Measurements from ENCODE around the gene CLEC20A. TPM values are rescaled to one million over a fixed set of nuclear protein-coding genes. Genes with fewer than 3 reads are reported as not detected.

Gene CLEC20A
- total and polyA plus RNA-seq, 4 experiments from 2014 or later = not detected

DNA sequence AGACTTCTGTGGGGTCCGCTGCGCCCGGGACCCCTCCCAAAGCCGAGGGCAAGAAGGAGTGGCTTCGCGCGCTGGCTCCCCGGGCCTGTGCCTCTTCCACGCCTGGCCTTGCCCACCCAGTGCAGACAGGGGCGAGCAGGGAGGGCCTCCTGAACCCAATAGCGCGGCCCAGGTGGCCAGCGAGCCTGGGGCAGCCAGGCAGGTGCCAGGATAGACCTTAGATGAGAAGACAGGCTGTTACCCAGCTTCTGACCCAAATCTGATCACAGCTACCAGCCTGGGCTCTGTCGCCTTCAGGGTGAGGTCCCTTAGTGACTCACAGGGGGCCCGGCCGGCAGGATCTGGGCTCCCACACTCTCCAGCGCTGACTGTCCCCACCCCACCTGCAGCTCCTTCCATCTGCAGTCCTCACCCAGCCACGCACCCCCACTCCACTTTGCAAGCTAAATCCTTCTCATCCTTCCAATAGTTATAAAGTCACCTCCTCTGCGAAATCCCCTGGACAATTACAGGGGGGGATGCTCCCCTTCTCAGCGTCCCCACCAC is 9.6 kb downstream of the CLEC20A start:
- Mint-ChIP-seq H3K36me3 (no peaks in the 10 kb centered on the region), H3K4me1 (no peaks in the 10 kb centered on the region), H3K9me3 (no peaks in the 10 kb centered on the region), H3K27me3 (peaks cover 7 to 12% of the 10 kb centered on the region in 2 donors), H3K4me3 (no peak overlapping the region), H3K27ac (no peak overlapping the region)
- Histone ChIP-seq H3K4me1 (ENCODE audit: insufficient read depth, low read length) (no peaks in the 10 kb centered on the region), H3K36me3 (ENCODE audit: insufficient read depth, low read length) (no peaks in the 10 kb centered on the region), H3K9me3 (ENCODE audit: control insufficient read depth in 1 of 2, low read length in 2 of 2) (no peaks in the 10 kb centered on the region), H3K27me3 (ENCODE audit: insufficient read depth, low read length) (peaks cover 5% of the 10 kb centered on the region), H3K4me3 (ENCODE audit: low read length in 2 of 2) (no peak overlapping the region), H3K27ac (ENCODE audit: low read depth, low read length) (no peak overlapping the region)
- CTCF ChIA-PET (ENCODE audit: partially characterized antibody) = no interaction called here
- POLR2A ChIA-PET (ENCODE audit: partially characterized antibody) = no interaction called here
- DNase-seq = no peak
- intact Hi-C loops (cut with micrococcal nuclease) = no loop called here

DNA sequence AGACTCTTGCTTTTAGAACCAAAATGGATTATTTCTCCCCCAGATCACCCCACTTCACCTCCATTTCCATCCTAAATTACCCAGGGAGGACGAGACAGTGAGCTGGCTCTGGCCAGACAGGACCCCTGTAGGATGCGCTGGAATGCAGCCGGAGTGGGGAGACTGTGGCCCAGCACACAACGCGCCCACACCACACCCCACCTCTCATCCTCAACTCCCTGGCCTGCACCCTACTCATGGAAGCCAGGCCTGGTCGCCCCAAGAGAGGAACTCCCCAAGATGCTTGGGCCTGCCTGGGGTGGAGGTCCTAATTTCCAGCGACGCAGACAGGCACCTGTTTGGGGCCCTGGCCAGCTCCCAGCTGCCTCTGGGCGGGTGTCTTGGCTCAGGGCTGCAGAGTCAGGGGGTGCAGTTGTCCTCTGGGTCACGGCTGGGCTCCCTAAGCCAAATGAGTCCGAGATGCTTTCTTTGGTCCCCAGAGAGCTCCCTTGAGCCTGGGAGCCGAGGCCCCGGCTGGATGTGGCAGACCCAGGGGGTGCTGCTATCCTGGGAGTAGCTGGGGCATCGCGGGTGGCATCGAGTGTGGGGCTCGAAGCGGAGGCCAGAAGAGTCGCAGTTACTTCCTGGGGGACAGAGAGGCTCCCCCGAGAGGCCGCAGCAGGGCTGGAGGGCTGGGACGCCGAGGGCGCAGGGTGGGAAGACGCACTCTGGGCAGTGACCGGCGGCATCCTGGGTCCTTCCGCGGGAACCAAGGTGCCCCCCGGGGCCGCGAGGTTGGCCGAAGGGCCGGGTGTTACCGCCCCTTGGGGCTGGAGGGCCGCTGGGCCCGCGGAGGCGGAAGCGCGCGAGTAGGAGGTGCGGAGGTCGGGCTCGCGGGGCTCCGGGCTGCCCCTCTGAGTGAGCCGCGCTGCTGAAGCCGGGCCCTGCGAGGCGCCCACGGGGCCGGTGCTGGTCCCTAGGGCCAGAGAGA is 10.4 kb downstream of the CLEC20A start:
- no peak overlapping the region for H3K4me3 Mint-ChIP-seq
- Histone ChIP-seq H3K9me3 (ENCODE audit: control insufficient read depth in 1 of 2, low read length in 2 of 2) (no peaks in the 10 kb centered on the region), H3K36me3 (ENCODE audit: insufficient read depth, low read length) (no peaks in the 10 kb centered on the region), H3K4me3 (ENCODE audit: low read length in 2 of 2) (no peak overlapping the region), H3K27me3 (ENCODE audit: insufficient read depth, low read length) (peaks cover 5% of the 10 kb centered on the region), H3K4me1 (ENCODE audit: insufficient read depth, low read length) (no peaks in the 10 kb centered on the region), H3K27ac (ENCODE audit: low read depth, low read length) (no peak overlapping the region)
- no peaks in the 10 kb centered on the region for H3K4me1 Mint-ChIP-seq
- DNase-seq = no peak
- ChIA-PET CTCF (ENCODE audit: partially characterized antibody) (no interaction called here), POLR2A (ENCODE audit: partially characterized antibody) (no interaction called here)
- no peaks in the 10 kb centered on the region for H3K36me3 Mint-ChIP-seq
- H3K9me3 Mint-ChIP-seq = no peaks in the 10 kb centered on the region
- no peak overlapping the region for H3K27ac Mint-ChIP-seq
- intact Hi-C loops (cut with micrococcal nuclease) = no loop called here
- H3K27me3 Mint-ChIP-seq = peaks cover 7 to 12% of the 10 kb centered on the region in 2 donors

DNA sequence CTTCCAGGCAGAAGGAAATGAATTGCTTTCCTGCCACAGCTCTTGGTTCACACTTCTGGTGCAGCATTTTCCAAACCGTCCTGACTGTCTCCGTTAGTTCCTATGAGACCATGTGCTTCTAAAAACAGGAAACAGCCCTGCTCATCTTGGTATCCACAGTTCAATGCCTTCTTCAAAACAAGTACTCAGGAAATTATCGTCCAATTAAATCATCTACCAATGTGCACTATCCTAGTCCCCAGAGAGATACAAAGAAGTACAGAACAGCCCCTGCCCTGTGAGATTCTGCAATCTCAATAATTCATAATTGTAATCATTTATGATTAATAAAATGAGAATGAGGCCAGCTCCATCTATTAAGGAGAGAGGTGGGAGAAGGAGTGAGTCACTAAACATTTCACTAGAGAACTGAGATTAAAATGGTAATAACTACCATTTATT is 11.2 kb downstream of the CLEC20A start:
- Mint-ChIP-seq H3K36me3 (no peaks in the 10 kb centered on the region), H3K4me3 (no peak overlapping the region), H3K27ac (no peak overlapping the region), H3K27me3 (peaks cover 7 to 12% of the 10 kb centered on the region in 2 donors), H3K4me1 (no peaks in the 10 kb centered on the region), H3K9me3 (no peaks in the 10 kb centered on the region)
- H3K27me3 ChIP-seq (ENCODE audit: insufficient read depth, low read length) = peaks cover 5% of the 10 kb centered on the region
- no peaks in the 10 kb centered on the region for H3K9me3 ChIP-seq (ENCODE audit: control insufficient read depth in 1 of 2, low read length in 2 of 2)
- no peak overlapping the region for H3K4me3 ChIP-seq (ENCODE audit: low read length in 2 of 2)
- no peak for DNase-seq
- no peaks in the 10 kb centered on the region for H3K4me1 ChIP-seq (ENCODE audit: insufficient read depth, low read length)
- POLR2A ChIA-PET (ENCODE audit: partially characterized antibody) = no interaction called here
- no peaks in the 10 kb centered on the region for H3K36me3 ChIP-seq (ENCODE audit: insufficient read depth, low read length)
- CTCF ChIA-PET (ENCODE audit: partially characterized antibody) = no interaction called here
- H3K27ac ChIP-seq (ENCODE audit: low read depth, low read length) = no peak overlapping the region
- intact Hi-C loops (cut with micrococcal nuclease) = no loop called here

DNA sequence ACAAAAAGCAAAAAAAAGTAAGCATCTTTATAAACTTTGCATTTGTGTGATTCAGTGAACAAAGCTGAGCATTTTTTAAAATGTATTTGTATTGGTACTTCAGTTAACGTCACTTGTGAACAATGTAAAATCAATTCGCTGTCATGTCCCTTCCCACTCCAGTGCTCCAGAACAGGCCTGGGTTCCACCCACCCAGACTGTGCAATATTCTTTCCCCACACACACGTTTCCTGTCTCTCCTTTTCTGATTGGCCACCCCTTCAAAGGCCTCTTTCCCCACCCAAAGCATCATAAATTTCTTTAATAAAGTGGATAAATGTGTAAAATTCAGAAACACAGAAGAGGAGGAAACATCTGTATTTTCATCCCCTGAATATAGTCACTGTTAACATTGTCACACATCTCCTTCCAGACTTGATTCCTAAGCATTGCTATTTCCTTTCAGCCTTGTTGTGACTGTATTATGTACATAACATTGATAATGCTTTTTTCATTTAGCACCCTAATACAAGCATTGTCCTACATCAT is 12.0 kb downstream of the CLEC20A start:
- H3K27ac Mint-ChIP-seq = no peak overlapping the region
- no peaks in the 10 kb centered on the region for H3K4me1 ChIP-seq (ENCODE audit: insufficient read depth, low read length)
- intact Hi-C loops (cut with micrococcal nuclease) = no loop called here
- H3K27me3 Mint-ChIP-seq = peaks cover 7 to 12% of the 10 kb centered on the region in 2 donors
- peaks cover 5% of the 10 kb centered on the region for H3K27me3 ChIP-seq (ENCODE audit: insufficient read depth, low read length)
- H3K4me1 Mint-ChIP-seq = no peaks in the 10 kb centered on the region
- no peak for DNase-seq
- no peak overlapping the region for H3K4me3 ChIP-seq (ENCODE audit: low read length in 2 of 2)
- POLR2A ChIA-PET (ENCODE audit: partially characterized antibody) = no interaction called here
- CTCF ChIA-PET (ENCODE audit: partially characterized antibody) = no interaction called here
- H3K36me3 Mint-ChIP-seq = no peaks in the 10 kb centered on the region
- no peaks in the 10 kb centered on the region for H3K9me3 Mint-ChIP-seq
- H3K9me3 ChIP-seq (ENCODE audit: control insufficient read depth in 1 of 2, low read length in 2 of 2) = no peaks in the 10 kb centered on the region
- H3K4me3 Mint-ChIP-seq = no peak overlapping the region
- H3K27ac ChIP-seq (ENCODE audit: low read depth, low read length) = no peak overlapping the region
- H3K36me3 ChIP-seq (ENCODE audit: insufficient read depth, low read length) = no peaks in the 10 kb centered on the region

DNA sequence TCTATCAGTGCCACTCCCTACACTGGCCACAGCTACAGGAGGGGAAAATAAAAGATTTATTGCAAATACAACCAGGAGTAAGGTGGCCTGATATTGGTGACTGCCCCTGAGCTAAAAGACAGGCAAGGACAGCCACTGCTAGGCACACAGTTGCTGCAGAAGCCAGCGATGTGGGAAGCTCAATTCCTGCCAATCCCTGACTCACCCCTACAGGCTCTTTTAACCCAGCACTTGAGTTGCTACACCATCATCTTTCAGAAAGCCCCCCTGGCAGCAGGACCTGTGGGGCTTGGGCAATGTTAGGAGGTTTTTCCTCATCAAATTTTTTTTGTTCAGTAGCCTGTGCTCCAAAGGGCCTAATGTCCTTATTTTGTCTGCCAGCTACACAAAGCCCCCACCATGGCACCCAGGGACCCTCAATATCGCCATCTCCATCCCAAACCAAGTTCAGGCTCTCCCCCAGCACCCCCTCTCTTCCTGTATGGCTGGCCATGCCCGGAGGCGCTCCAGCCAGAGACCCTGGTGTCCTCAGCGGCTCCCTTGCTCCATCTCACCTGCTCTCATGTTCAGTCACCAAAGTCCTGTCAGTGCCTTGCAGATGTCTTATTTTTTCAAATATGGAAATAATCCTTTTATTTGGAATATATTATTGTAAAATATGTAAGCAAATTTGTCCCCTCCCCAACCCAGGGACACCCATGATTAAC is 13.4 kb downstream of the CLEC20A start:
- Mint-ChIP-seq H3K4me1 (no peaks in the 10 kb centered on the region), H3K27ac (no peak overlapping the region), H3K27me3 (peaks cover 7 to 10% of the 10 kb centered on the region in 2 donors), H3K9me3 (no peaks in the 10 kb centered on the region), H3K4me3 (no peak overlapping the region), H3K36me3 (no peaks in the 10 kb centered on the region)
- ChIA-PET POLR2A (ENCODE audit: partially characterized antibody) (no interaction called here), CTCF (ENCODE audit: partially characterized antibody) (no interaction called here)
- H3K4me3 ChIP-seq (ENCODE audit: low read length in 2 of 2) = no peak overlapping the region
- no peaks in the 10 kb centered on the region for H3K9me3 ChIP-seq (ENCODE audit: control insufficient read depth in 1 of 2, low read length in 2 of 2)
- intact Hi-C loops (cut with micrococcal nuclease) = no loop called here
- H3K27ac ChIP-seq (ENCODE audit: low read depth, low read length) = no peak overlapping the region
- peaks cover 2% of the 10 kb centered on the region for H3K27me3 ChIP-seq (ENCODE audit: insufficient read depth, low read length)
- H3K4me1 ChIP-seq (ENCODE audit: insufficient read depth, low read length) = no peaks in the 10 kb centered on the region
- DNase-seq = no peak
- H3K36me3 ChIP-seq (ENCODE audit: insufficient read depth, low read length) = no peaks in the 10 kb centered on the region

DNA sequence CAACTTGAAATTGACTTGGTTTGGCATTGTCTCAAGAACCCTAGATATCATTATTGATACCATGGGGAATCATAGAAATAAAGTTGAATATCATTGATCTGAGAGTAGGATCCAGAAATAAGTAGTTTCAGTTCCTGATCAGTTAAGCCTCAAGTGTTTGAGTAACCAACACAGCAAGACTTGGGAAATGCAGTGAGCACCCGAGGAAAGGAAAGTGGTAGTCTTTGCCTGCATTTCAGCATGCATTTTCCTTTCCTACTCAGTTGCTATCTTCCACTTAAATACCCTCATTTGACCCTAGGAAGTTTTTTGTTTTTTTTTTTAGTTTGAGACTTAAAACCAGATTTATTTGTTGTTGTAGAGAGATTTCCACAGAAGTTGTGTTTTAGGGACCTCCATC is 18.9 kb downstream of the CLEC20A start:
- no peaks in the 10 kb centered on the region for H3K9me3 Mint-ChIP-seq
- Histone ChIP-seq H3K36me3 (ENCODE audit: insufficient read depth, low read length) (no peaks in the 10 kb centered on the region), H3K4me1 (ENCODE audit: insufficient read depth, low read length) (no peaks in the 10 kb centered on the region), H3K27me3 (ENCODE audit: insufficient read depth, low read length) (no peaks in the 10 kb centered on the region), H3K9me3 (ENCODE audit: control insufficient read depth in 1 of 2, low read length in 2 of 2) (no peaks in the 10 kb centered on the region), H3K27ac (ENCODE audit: low read depth, low read length) (no peak overlapping the region), H3K4me3 (ENCODE audit: low read length in 2 of 2) (no peak overlapping the region)
- DNase-seq = no peak
- intact Hi-C loops (cut with micrococcal nuclease) = no loop called here
- H3K4me1 Mint-ChIP-seq = no peaks in the 10 kb centered on the region
- H3K36me3 Mint-ChIP-seq = no peaks in the 10 kb centered on the region
- H3K27me3 Mint-ChIP-seq = peaks cover 7 to 11% of the 10 kb centered on the region in 2 donors
- H3K4me3 Mint-ChIP-seq = no peak overlapping the region
- ChIA-PET CTCF (ENCODE audit: partially characterized antibody) (no interaction called here), POLR2A (ENCODE audit: partially characterized antibody) (no interaction called here)
- no peak overlapping the region for H3K27ac Mint-ChIP-seq

DNA sequence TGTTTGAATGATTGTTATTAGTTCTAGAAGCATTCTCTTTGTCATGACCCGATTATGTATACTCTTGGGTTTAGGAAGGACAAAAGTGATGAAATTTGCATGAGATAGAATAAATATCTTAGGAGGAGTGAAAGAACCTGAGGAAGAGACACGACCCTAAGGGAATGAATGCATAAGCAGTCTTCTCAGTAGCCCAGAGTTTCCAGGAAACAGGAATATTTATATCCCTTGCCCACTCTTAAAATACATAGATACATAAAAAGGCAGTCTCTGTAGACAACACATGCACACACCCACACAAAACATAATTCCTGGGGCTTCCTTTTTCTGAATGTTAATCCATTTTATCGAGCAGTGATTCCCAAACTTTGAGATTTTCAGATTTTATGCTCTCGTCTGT is 19.4 kb downstream of the CLEC20A start:
- no peaks in the 10 kb centered on the region for H3K27me3 ChIP-seq (ENCODE audit: insufficient read depth, low read length)
- H3K27me3 Mint-ChIP-seq = peaks cover 7 to 15% of the 10 kb centered on the region in 2 donors
- H3K36me3 Mint-ChIP-seq = no peaks in the 10 kb centered on the region
- DNase-seq = no peak
- no peaks in the 10 kb centered on the region for H3K4me1 ChIP-seq (ENCODE audit: insufficient read depth, low read length)
- no peak overlapping the region for H3K27ac ChIP-seq (ENCODE audit: low read depth, low read length)
- no peak overlapping the region for H3K4me3 Mint-ChIP-seq
- ChIA-PET CTCF (ENCODE audit: partially characterized antibody) (no interaction called here), POLR2A (ENCODE audit: partially characterized antibody) (no interaction called here)
- intact Hi-C loops (cut with micrococcal nuclease) = no loop called here
- H3K9me3 Mint-ChIP-seq = no peaks in the 10 kb centered on the region
- H3K4me1 Mint-ChIP-seq = no peaks in the 10 kb centered on the region
- H3K4me3 ChIP-seq (ENCODE audit: low read length in 2 of 2) = no peak overlapping the region
- no peaks in the 10 kb centered on the region for H3K36me3 ChIP-seq (ENCODE audit: insufficient read depth, low read length)
- H3K27ac Mint-ChIP-seq = no peak overlapping the region
- no peaks in the 10 kb centered on the region for H3K9me3 ChIP-seq (ENCODE audit: control insufficient read depth in 1 of 2, low read length in 2 of 2)

Data from CD4-positive, alpha-beta memory T cell (primary cell).